NCI-H82 treated with DMSO at 0.1 percent for 48 hours (cell line): ENCODE measurements around the gene KIF26B.
"Not testable (repeated sequence)": the region's sequence is repeated elsewhere in the genome, so short reads cannot be mapped to it uniquely, and the experiment has no call there.

Experiments
- DNase-seq: peaks from one replicate; lab custom pipeline; 2025; ENCODE audit not compliant: unreplicated experiment; lab: John Stamatoyannopoulos, UW

The KIF26B gene

DNA sequence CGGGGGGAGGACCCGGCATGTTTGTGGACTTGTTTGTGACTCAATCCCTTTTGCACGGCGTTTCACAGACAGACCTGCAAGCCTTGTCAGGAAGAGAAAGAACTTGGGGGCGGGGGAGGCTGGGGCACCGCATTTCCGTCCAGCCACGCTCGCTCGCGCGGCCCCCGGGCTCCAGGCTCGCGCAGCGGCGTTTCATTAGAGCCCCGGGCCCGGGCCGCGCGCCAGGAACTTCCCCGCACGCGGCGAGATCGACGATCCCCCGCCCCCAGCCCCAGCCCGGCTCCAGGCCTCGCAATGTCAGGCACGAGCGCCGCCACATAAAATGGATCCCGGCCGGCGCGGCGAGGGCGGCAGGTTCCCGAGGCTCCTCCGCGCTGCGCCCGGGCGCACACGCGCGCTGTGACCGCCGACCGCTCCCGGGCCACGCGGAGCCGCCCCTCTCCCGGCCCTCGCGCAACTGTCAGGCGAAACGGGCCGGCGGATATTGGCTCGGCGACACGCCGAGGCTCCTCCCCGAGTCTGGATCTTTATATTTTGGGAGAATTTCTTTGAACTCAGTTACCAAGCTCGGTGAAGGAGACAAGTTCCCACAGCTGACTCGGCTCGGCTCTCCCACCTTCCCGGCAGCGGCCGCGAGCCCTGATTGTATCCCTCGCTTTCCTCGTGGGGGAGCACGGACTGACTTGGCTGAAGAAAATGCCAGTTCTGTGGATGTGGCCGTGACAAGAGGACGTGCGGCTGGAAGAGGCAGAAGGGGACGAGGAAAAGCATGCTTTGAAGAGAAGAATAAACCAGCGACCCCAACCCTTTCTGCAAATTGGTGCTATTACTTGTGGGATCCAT, at the start of gene KIF26B:
TSS of gene KIF26B (plus strand) at position 557 of the 843 bp plus-strand sequence. CDS start 440 bp downstream, outside the sequence.
- peak; percentile 41 for DNase-seq

GRCh38 chr1:245105042-245105441, 49.7 kb upstream of the KIF26B start:
- no peak for DNase-seq

GRCh38 chr1:245105815-245106410, 48.9 kb upstream of the KIF26B start:
- no peak for DNase-seq

DNA sequence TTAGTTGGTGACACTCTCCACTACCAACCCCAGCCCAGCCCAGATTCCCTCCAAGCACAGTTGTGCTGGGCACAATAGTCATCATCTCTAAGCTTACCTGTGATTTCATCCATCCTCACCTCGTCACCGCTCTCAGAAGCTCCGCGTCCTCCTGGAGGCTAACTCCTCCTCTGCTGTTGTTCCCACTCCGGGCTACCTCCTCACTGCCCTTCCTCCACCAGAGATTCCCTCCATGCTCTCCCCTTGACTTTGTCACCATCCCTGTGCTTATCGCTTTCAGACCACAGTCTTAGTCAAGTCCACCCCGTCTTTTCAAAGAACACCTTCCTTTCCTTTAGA, 47.0 kb upstream of the KIF26B start:
- no peak for DNase-seq

DNA sequence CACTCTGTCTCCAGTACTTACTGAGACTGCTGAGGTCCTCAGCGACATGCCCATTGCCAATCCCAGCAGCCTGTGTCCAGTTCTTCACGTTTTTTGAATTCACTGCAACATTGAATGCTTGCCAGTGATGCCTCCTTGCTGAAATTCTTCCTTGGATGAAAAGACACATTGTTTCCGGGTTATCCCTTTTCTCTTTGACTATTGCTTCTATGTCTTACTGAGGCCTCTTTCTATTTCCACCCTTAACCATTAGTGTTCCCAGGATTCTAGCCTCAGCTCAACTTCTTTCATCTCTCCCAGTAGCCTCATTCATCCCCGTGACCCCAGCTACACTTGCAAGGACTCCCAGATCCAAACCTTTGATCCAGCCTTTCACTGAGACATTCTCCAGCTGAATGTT, 46.5 kb upstream of the KIF26B start:
- no peak for DNase-seq

GRCh38 chr1:245108909-245109308, 45.9 kb upstream of the KIF26B start:
- DNase-seq = no peak

- DNase-seq = no peak
Measured at GRCh38 chr1:245110406-245110805, 44.4 kb upstream of the KIF26B start.

- DNase-seq = no peak
Measured at GRCh38 chr1:245111073-245111472, 43.7 kb upstream of the KIF26B start.

DNA sequence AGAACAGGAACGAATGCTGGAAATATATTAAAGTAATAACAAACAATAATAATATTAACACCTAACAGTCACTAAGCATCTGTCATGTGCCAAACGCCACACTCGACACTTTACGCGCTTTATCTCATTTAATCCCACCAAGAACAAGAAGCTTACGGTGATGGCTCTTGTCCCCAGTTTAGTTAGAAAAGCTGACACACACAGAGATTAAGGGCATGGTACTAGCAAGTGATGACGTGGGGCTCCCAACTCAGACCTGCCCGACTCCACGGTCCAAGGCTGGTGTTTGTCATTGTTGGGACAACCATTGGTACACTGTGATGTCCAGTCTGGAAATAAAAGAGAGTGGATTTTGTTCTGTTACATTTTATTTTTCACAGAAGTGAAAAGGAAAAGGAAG, 41.1 kb upstream of the KIF26B start:
- DNase-seq = peak; percentile 41

GRCh38 chr1:245116131-245116530, 38.7 kb upstream of the KIF26B start:
- DNase-seq = no peak

DNA sequence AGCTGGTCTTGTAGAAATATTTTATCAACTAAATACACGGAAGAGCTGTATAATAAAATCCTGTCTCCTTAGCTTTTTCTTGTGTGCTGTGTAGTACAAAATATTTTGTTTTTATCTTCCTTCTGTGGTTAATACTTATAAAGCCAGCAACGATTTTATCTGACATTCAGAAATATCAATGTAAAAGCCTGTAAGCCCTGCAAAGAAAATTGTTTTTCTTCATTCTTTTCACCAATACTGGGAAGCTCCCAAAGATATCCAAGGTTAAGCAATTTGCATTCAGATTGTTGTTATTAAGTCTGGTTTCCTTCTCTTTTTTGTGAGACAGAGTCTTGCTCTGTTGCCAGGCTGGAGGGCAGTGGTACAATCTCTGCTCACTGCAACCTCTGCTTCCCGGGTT, 38.0 kb upstream of the KIF26B start:
- no peak for DNase-seq

DNA sequence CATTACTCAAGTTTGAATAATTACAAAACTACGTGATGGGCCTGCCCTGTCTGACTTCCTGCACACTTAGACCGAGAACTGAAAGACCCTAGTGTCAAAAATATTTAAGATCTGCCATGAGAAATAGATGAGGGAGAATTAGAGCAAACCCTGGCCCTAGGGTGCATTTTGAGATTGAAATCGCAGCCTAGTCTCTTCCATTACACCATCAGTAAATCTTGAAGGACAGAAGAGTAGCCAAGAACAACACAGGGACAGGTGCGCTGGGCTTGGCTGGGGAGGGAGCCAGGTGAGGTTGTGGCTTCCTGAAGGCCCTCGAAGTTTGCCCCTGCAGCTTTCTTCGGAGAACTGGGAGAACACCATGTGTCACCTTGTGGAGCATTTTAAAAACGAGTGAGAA, 36.7 kb upstream of the KIF26B start:
- DNase-seq = no peak

DNA sequence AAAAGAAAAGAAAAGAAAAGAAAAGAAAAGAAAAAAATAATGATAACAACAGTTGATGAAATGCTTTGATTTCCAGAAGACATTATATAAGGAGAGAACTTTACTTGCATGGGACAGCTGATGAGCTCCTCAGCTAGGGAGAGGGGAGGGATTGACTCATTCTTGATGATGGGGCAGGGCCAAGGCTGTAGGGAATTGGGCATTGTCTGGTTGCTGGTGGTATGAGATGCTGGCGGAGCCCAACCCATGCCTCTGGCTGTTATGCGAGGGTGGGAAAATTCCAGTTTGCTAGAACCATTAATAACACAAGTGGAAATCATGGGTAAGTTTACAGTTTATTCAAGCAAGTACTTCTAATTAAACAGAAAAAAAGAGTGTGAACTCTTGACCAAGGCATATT, 36.0 kb upstream of the KIF26B start:
- no peak for DNase-seq

GRCh38 chr1:245121523-245121922, 33.3 kb upstream of the KIF26B start:
- DNase-seq = no peak

GRCh38 chr1:245124241-245124640, 30.5 kb upstream of the KIF26B start:
- no peak for DNase-seq

DNA sequence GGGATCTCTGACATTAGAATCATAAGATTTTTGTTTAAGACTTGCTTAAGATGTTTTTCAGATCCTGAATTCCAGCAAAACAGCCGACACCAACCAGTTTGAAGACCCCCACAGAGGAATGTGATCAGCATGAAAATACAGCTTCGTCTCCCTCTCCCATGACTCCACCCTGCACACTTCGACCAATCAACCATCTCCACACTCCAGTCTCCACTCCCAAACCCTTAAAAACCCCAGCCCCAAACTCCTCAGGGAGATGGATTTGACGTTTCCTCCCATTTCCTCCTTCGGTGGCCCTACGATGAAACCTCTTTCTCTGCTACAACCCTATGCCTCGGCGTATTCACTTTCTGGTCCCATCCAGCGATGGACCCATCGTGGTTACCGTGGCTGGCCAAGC, 30.1 kb upstream of the KIF26B start:
- DNase-seq = no peak

GRCh38 chr1:245126530-245126929, 28.3 kb upstream of the KIF26B start:
- DNase-seq = peak; percentile 37

GRCh38 chr1:245128381-245129101, 26.2 kb upstream of the KIF26B start:
- no peak for DNase-seq

GRCh38 chr1:245129319-245130240, 25.2 kb upstream of the KIF26B start:
- DNase-seq = no peak

GRCh38 chr1:245130281-245131025, 24.3 kb upstream of the KIF26B start:
- DNase-seq = not testable (repeated sequence)
